Upper lobe of left lung (tissue), 4 donors: Measurements from ENCODE around the gene SGTA.

Experiments
- CTCF ChIP-seq, 6 experiments: fragments of 450-650 bp in 4 of 6; fragments of 200-600 bp in 2 of 6; sonication (generic) in 2 of 6; IDR thresholded peaks; one replicate each; pipeline ENCODE4 v1.5.1; 2016 to 2019; ENCODE audit warnings: antibody characterized with exemption in 6 of 6
- POLR2A ChIP-seq, 4 donors: fragments of 450-650 bp; IDR thresholded peaks; one replicate each; pipeline ENCODE4 v1.5.1; 2016 to 2017; ENCODE audit warnings: antibody characterized with exemption in 4 of 4, mild to moderate bottlenecking in 2 of 4

DNA sequence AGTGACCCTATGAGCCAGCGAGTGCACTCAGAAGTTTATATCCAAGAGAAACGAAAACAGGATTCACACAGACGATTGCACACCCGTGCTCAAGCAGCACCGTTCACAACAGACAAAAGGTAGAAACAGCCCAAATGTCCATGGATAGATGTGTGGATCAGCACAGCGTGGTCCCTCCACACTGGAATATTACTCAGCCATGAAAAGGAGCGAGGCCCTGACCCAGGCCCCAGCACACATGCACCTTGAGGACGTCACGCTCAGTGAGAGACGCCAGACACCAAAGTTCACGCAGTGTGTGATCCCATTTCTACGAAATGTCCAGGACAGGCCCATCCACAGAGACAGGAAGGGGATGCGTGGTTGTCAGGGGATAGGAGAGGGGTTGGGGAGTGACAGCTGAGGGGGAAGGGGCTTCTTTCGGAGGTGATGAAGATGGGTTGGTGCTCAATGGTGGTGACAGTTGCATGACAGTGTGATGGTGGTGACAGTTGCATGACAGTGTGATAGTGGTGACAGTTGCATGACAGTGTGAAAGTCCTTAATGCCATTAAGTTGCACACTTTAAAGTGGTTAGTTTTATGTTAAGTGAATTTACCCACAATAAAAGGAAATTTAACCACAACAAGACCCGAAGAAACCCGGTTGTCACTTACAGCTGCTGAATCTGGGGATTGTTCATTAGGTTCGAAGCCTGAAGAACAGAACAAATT lies 24.3 kb downstream of the SGTA start:
- TF ChIP-seq POLR2A (IDR thresholded peaks at IDR 0.05): no peak
- no peak for TF ChIP-seq CTCF (IDR thresholded peaks at IDR 0.05)
